HepG2 (cell line): Measurements from ENCODE around the gene TIMM44. TPM values are rescaled to one million over a fixed set of nuclear protein-coding genes. Genes with fewer than 3 reads are reported as not detected.

Source experiments
- CHD2 ChIP-seq: IDR thresholded peaks from 2 replicates; pipeline ENCODE4 v1.6.1; 2011; ENCODE audit warnings: low read depth, low read length, improper control_type of control experiment
- CTCF ChIP-seq: sonication (generic); formaldehyde crosslinking; IDR thresholded peaks from 2 replicates; pipeline ENCODE4 v1.5.0; 2020; ENCODE audit warnings: mild to moderate bottlenecking, missing genetic modification reagents, moderate library complexity
- DRAP1 ChIP-seq: IDR thresholded peaks from 2 replicates; pipeline ENCODE4 v1.6.1; 2016; ENCODE audit warnings: missing genetic modification reagents, missing compliant biosample characterization
- ETV5 ChIP-seq: IDR thresholded peaks from 2 replicates; pipeline ENCODE4 v1.6.1; 2018; ENCODE audit warnings: missing biosample characterization, missing genetic modification reagents, inconsistent platforms, borderline replicate concordance
- FOXA3 ChIP-seq: IDR thresholded peaks from 2 replicates; pipeline ENCODE4 v1.6.1; 2016; ENCODE audit warnings: missing genetic modification reagents, missing compliant biosample characterization
- GPN1 ChIP-seq: sonication (generic); formaldehyde crosslinking; IDR thresholded peaks from 2 replicates; pipeline ENCODE4 v1.5.1; 2020; ENCODE audit warnings: missing genetic modification reagents, borderline replicate concordance
- IRF9 ChIP-seq: sonication (generic); formaldehyde crosslinking; IDR thresholded peaks from 2 replicates; pipeline ENCODE4 v1.8.0; 2022; ENCODE audit warnings: missing genetic modification reagents, mild to moderate bottlenecking, borderline replicate concordance
- KAT7 ChIP-seq: IDR thresholded peaks from 2 replicates; pipeline ENCODE4 v1.6.1; 2018; ENCODE audit warnings: borderline replicate concordance, missing compliant biosample characterization
- MED1 ChIP-seq: sonication (generic); formaldehyde crosslinking; IDR thresholded peaks from 2 replicates; pipeline ENCODE4 v1.4.0; 2020; ENCODE audit warnings: missing genetic modification reagents
- RAD51 ChIP-seq: fragments of 450-650 bp; IDR thresholded peaks from 2 replicates; pipeline ENCODE4 v1.6.1; 2016; ENCODE audit warnings: borderline replicate concordance
- RBM39 ChIP-seq: fragments of 200-400 bp; formaldehyde crosslinking; IDR thresholded peaks from one replicate; pipeline ENCODE4 v1.6.1; 2018; ENCODE audit warnings: antibody characterized with exemption, mild to moderate bottlenecking, low read depth, low read length; ENCODE audit not compliant: poor library complexity, severe bottlenecking
- RXRB ChIP-seq: IDR thresholded peaks from 2 replicates; pipeline ENCODE4 v1.6.1; 2016; ENCODE audit warnings: borderline replicate concordance, missing genetic modification reagents, missing compliant biosample characterization
- SALL2 ChIP-seq: sonication (generic); formaldehyde crosslinking; IDR thresholded peaks from 2 replicates; pipeline ENCODE4 v1.8.1; 2023; ENCODE audit warnings: mild to moderate bottlenecking, missing genetic modification reagents, inconsistent platforms
- SUZ12 ChIP-seq: fragments of 150-350 bp; IDR thresholded peaks from 2 replicates; pipeline ENCODE4 v1.6.1; 2014; ENCODE audit warnings: low read depth, low read length
- ZEB1 ChIP-seq: IDR thresholded peaks from 2 replicates; pipeline ENCODE4 v1.6.1; 2012; ENCODE audit warnings: mild to moderate bottlenecking, low read depth, inconsistent platforms; ENCODE audit not compliant: insufficient replicate concordance
- ZNF101 ChIP-seq: sonication (generic); formaldehyde crosslinking; IDR thresholded peaks from 2 replicates; pipeline ENCODE4 v1.4.0; 2020; ENCODE audit warnings: mild to moderate bottlenecking, low read depth, missing genetic modification reagents, borderline replicate concordance
- ZNF18 ChIP-seq: sonication (generic); formaldehyde crosslinking; IDR thresholded peaks from 2 replicates; pipeline ENCODE4 v1.8.0; 2022; ENCODE audit warnings: mild to moderate bottlenecking, missing genetic modification reagents; ENCODE audit not compliant: insufficient replicate concordance
- ZNF234 ChIP-seq: sonication (generic); formaldehyde crosslinking; conservative IDR thresholded peaks from 2 replicates; pipeline ENCODE4 v1.5.1; 2020; ENCODE audit warnings: mild to moderate bottlenecking, missing genetic modification reagents
- ZNF251 ChIP-seq: sonication (generic); formaldehyde crosslinking; IDR thresholded peaks from 2 replicates; pipeline ENCODE4 v1.9.0; 2021; ENCODE audit warnings: mild to moderate bottlenecking, missing genetic modification reagents
- ZNF451 ChIP-seq: sonication (generic); formaldehyde crosslinking; IDR thresholded peaks from 2 replicates; pipeline ENCODE4 v1.5.0; 2020; ENCODE audit warnings: mild to moderate bottlenecking, missing genetic modification reagents
- ZNF503 ChIP-seq: sonication (generic); formaldehyde crosslinking; IDR thresholded peaks from 2 replicates; pipeline ENCODE4 v1.4.0; 2020; ENCODE audit warnings: missing genetic modification reagents
- ZNF816 ChIP-seq: sonication (generic); formaldehyde crosslinking; IDR thresholded peaks from 2 replicates; pipeline ENCODE4 v1.8.0; 2022; ENCODE audit warnings: missing genetic modification reagents, mild to moderate bottlenecking, borderline replicate concordance
- polyA plus RNA-seq, 8 experiments: library from polyadenylated mRNA; depleted of rRNA in 3 of 8; stranded (reverse) in 7 of 8; unstranded in 1 of 8; fragments of >200 nt; fragmentation: Illumina TruSeq in 4 of 8; extraction: Trizol in 4 of 8; gene quantifications; 2 replicates each; pipeline versions ENCODE4 v1.2.1 to v1.2.3, GENCODE V29; 2011 to 2016; ENCODE audit warnings: low read depth in 4 of 8, missing spikeins in 1 of 8, mixed read lengths in 1 of 8; ENCODE audit not compliant: insufficient read depth in 1 of 8
- total RNA-seq, 5 experiments: library from RNA; depleted of rRNA; stranded (reverse); fragments of >200 nt; fragmentation: Illumina TruSeq; extraction: Trizol; gene quantifications; 2 replicates each; pipeline ENCODE4 v1.2.3, GENCODE V29; 2016; ENCODE audit warnings: low read depth in 1 of 5

The TIMM44 gene
- total and polyA plus RNA-seq, 2 of the 13 experiments (the other 11 are each of a cell fraction or from before 2014, with no cell fraction given): 42.9 to 72.6 TPM

GRCh38 chr19:7918615-7919421, 24.6 kb downstream of the TIMM44 start (continued):
- TF ChIP-seq ZNF816 (CRISPR knock-in tag): no peak
- peak; percentile 39 for TF ChIP-seq CTCF (CRISPR knock-in tag)
- TF ChIP-seq KAT7: peak; percentile 58; the same call in 1 of the 2 replicates
- peak; percentile 63 for TF ChIP-seq RXRB (CRISPR knock-in tag)
- TF ChIP-seq ZNF451 (CRISPR knock-in tag): 0 out of 2 replicates have a peak, but pooled peaks have one; percentile 80
- peak; percentile 93 for TF ChIP-seq DRAP1 (CRISPR knock-in tag)
- TF ChIP-seq RBM39: peak; percentile 75
- no peak for TF ChIP-seq GPN1 (CRISPR knock-in tag)
- no peak for TF ChIP-seq ZNF18 (CRISPR knock-in tag)
- 0 out of 2 replicates have a peak, but pooled peaks have one; percentile 16 for TF ChIP-seq FOXA3 (CRISPR knock-in tag)
- TF ChIP-seq ZNF503 (CRISPR knock-in tag): 0 out of 2 replicates have a peak, but pooled peaks have one; percentile 23
- TF ChIP-seq ETV5 (CRISPR knock-in tag): no peak; the same call in 1 of the 2 replicates
- no peak for TF ChIP-seq ZNF101
- peak; percentile 35; the same call in 1 of the 2 replicates for TF ChIP-seq ZNF234 (CRISPR knock-in tag)
- no peak for TF ChIP-seq ZEB1
- TF ChIP-seq IRF9 (CRISPR knock-in tag): no peak
- TF ChIP-seq CHD2: no peak
- TF ChIP-seq SUZ12: no peak
- TF ChIP-seq MED1: peak; percentile 44; the same call in 1 of the 2 replicates
- no peak for TF ChIP-seq RAD51
- no peak for TF ChIP-seq ZNF251
- peak; percentile 32; the same call in 1 of the 2 replicates for TF ChIP-seq SALL2
